Activated CD4-positive, CD25-positive, alpha-beta regulatory T cell (primary cell): ENCODE data around the gene ZNF276.

ENCODE experiments used
- DNase-seq, 4 experiments: peaks; one replicate each; lab custom pipeline; 2025; lab: John Stamatoyannopoulos, UW

Gene ZNF276

GRCh38 chr16:89785523-89786155 lies 64.3 kb downstream of the ZNF276 start:
- no peak for DNase-seq

GRCh38 chr16:89786474-89787364 lies 65.4 kb downstream of the ZNF276 start:
- DNase-seq = no peak

- no peak for DNase-seq
Measured at GRCh38 chr16:89787365-89787805, 66.0 kb downstream of the ZNF276 start.
